ENCODE data around the gene TNFSF15.

The TNFSF15 gene

GRCh38 chr9:114824110-114824509 lies 18.3 kb upstream of the TNFSF15 start:
- DNase-seq, result no peak

GRCh38 chr9:114823441-114823840 lies 17.6 kb upstream of the TNFSF15 start:
- no peak for DNase-seq

- DNase-seq, result no peak
Observed at GRCh38 chr9:114822708-114823107, 16.9 kb upstream of the TNFSF15 start.

- no peak for DNase-seq
Observed at GRCh38 chr9:114820776-114821501, 15.1 kb upstream of the TNFSF15 start.

GRCh38 chr9:114818178-114818577 lies 12.3 kb upstream of the TNFSF15 start:
- DNase-seq, result no peak

GRCh38 chr9:114813717-114814418 lies 8.0 kb upstream of the TNFSF15 start:
- no peak for DNase-seq

GRCh38 chr9:114811966-114812636 lies 6.3 kb upstream of the TNFSF15 start:
- no peak for DNase-seq

GRCh38 chr9:114811301-114811700 lies 5.5 kb upstream of the TNFSF15 start:
- DNase-seq, result no peak

- DNase-seq, result no peak
Observed at GRCh38 chr9:114810614-114811013, 4.8 kb upstream of the TNFSF15 start.

GRCh38 chr9:114806526-114806900 lies 674 bp upstream of the TNFSF15 start:
- DNase-seq, result no peak

- no peak for DNase-seq
Observed at GRCh38 chr9:114804505-114804904, 1.3 kb downstream of the TNFSF15 start.

GRCh38 chr9:114803479-114804265 lies 2.2 kb downstream of the TNFSF15 start:
- no peak for DNase-seq

GRCh38 chr9:114799925-114800324 lies 5.9 kb downstream of the TNFSF15 start:
- no peak for DNase-seq

GRCh38 chr9:114799441-114799840 lies 6.4 kb downstream of the TNFSF15 start:
- DNase-seq, result no peak

- no peak for DNase-seq
Observed at GRCh38 chr9:114798780-114799427, 6.9 kb downstream of the TNFSF15 start.

GRCh38 chr9:114798101-114798500 lies 7.7 kb downstream of the TNFSF15 start:
- no peak for DNase-seq

GRCh38 chr9:114792396-114792795 lies 13.4 kb downstream of the TNFSF15 start:
- DNase-seq, result no peak

- DNase-seq, result no peak
Observed at GRCh38 chr9:114791736-114792135, 14.1 kb downstream of the TNFSF15 start.

GRCh38 chr9:114791312-114791711 lies 14.5 kb downstream of the TNFSF15 start:
- no peak for DNase-seq

- no peak for DNase-seq
Observed at GRCh38 chr9:114790521-114790920, 15.3 kb downstream of the TNFSF15 start.

GRCh38 chr9:114789006-114789405 lies 16.8 kb downstream of the TNFSF15 start:
- DNase-seq, result no peak

- no peak for DNase-seq
Observed at GRCh38 chr9:114787781-114788498, 17.9 kb downstream of the TNFSF15 start.
